ENCODE measurements around the gene PDE4B.
A peak's percentile ranks its signal among the peaks of the same experiment; 100 is the strongest.

Gene PDE4B

GRCh38 chr1:66342707-66343106 is 550.0 kb downstream of the PDE4B start:
- Histone ChIP-seq H3K27me3 (no peaks in the 10 kb centered on the region), H3K4me1 (ENCODE audit: control insufficient read depth in 1 of 2, insufficient read depth in 1 of 2, low read depth in 1 of 2, low read length in 1 of 2) (peaks cover 20 to 64% of the 10 kb centered on the region in 2 experiments), H3K36me3 (no peaks in the 10 kb centered on the region), H3K9me3 (no peaks in the 10 kb centered on the region), H3K27ac (peak overlapping the region; percentile 40), H3K4me3 (ENCODE audit: low read depth in 1 of 2, low read length in 1 of 2) (no peak overlapping the region)
- no peak for TF ChIP-seq CTCF (IDR thresholded peaks at IDR 0.05)

GRCh38 chr1:66343569-66344325 is 551.1 kb downstream of the PDE4B start:
- Histone ChIP-seq H3K4me3 (ENCODE audit: low read depth in 1 of 2, low read length in 1 of 2) (no peak overlapping the region), H3K36me3 (no peaks in the 10 kb centered on the region), H3K27me3 (no peaks in the 10 kb centered on the region), H3K4me1 (ENCODE audit: control insufficient read depth in 1 of 2, insufficient read depth in 1 of 2, low read depth in 1 of 2, low read length in 1 of 2) (peaks cover 13 to 55% of the 10 kb centered on the region in 2 experiments), H3K9me3 (no peaks in the 10 kb centered on the region), H3K27ac (peak overlapping the region; percentile 40)
- TF ChIP-seq CTCF (IDR thresholded peaks at IDR 0.05), result no peak

GRCh38 chr1:66346057-66346795 is 553.5 kb downstream of the PDE4B start:
- H3K4me3 ChIP-seq (ENCODE audit: low read depth in 1 of 2, low read length in 1 of 2), result no peak overlapping the region
- no peaks in the 10 kb centered on the region for H3K36me3 ChIP-seq
- peaks cover 23 to 56% of the 10 kb centered on the region in 2 experiments for H3K4me1 ChIP-seq (ENCODE audit: control insufficient read depth in 1 of 2, insufficient read depth in 1 of 2, low read depth in 1 of 2, low read length in 1 of 2)
- H3K9me3 ChIP-seq, result no peaks in the 10 kb centered on the region
- H3K27ac ChIP-seq, result peak overlapping the region; percentile 16
- no peaks in the 10 kb centered on the region for H3K27me3 ChIP-seq
- no peak for TF ChIP-seq CTCF (IDR thresholded peaks at IDR 0.05)

- Histone ChIP-seq H3K27ac (no peak overlapping the region), H3K4me3 (ENCODE audit: low read depth in 1 of 2, low read length in 1 of 2) (no peak overlapping the region), H3K4me1 (ENCODE audit: control insufficient read depth in 1 of 2, insufficient read depth in 1 of 2, low read depth in 1 of 2, low read length in 1 of 2) (peaks cover 23 to 56% of the 10 kb centered on the region in 2 experiments), H3K36me3 (no peaks in the 10 kb centered on the region), H3K9me3 (no peaks in the 10 kb centered on the region), H3K27me3 (no peaks in the 10 kb centered on the region)
- no peak for TF ChIP-seq CTCF (IDR thresholded peaks at IDR 0.05)
Observed at GRCh38 chr1:66346873-66347272, 554.2 kb downstream of the PDE4B start.

GRCh38 chr1:66348776-66349175 is 556.1 kb downstream of the PDE4B start:
- peaks cover 22 to 56% of the 10 kb centered on the region in 2 experiments for H3K4me1 ChIP-seq (ENCODE audit: control insufficient read depth in 1 of 2, insufficient read depth in 1 of 2, low read depth in 1 of 2, low read length in 1 of 2)
- no peak overlapping the region for H3K27ac ChIP-seq
- no peak for TF ChIP-seq CTCF (IDR thresholded peaks at IDR 0.05)
- no peak overlapping the region for H3K4me3 ChIP-seq (ENCODE audit: low read depth in 1 of 2, low read length in 1 of 2)
- no peaks in the 10 kb centered on the region for H3K36me3 ChIP-seq
- H3K9me3 ChIP-seq, result no peaks in the 10 kb centered on the region
- H3K27me3 ChIP-seq, result no peaks in the 10 kb centered on the region

All from neutrophil (primary cell).